GM18511 (cell line): ENCODE measurements around the gene STC2.

Source experiments
- ATAC-seq: cut with Tn5 transposase; IDR thresholded peaks from one replicate; pipeline ENCODE4 v1.9.1; 2021; ENCODE audit warnings: mild to moderate bottlenecking, moderate library complexity; ENCODE audit not compliant: unreplicated experiment

The STC2 gene

GRCh38 chr5:173268750-173269432, 59.3 kb downstream of the STC2 start:
- ATAC-seq, result no peak

GRCh38 chr5:173265433-173265832, 62.8 kb downstream of the STC2 start:
- no peak for ATAC-seq
